ENCODE measurements around the gene ECE1. TPM values are rescaled to one million over a fixed set of nuclear protein-coding genes. Genes with fewer than 3 reads are reported as not detected.

Gene ECE1
- total RNA-seq, 1 experiment from 2014 or later: 192 TPM

GRCh38 chr1:21338573-21339355 is 48.5 kb upstream of the ECE1 start:
- no peak overlapping the region for H3K4me3 ChIP-seq (ENCODE audit: low read depth in 2 of 2, low read length in 2 of 2)
- POLR2A ChIA-PET: interaction anchor here (0.6 to 1.0 kb wide), 4 partner anchors 47 to 95 kb away, joined by 3 to 12 read pairs (median 4); no protein-coding TSS in a partner anchor
- ATAC-seq (peak; percentile 41), DNase-seq (ENCODE audit: low read depth, low spot score) (no peak)
- CTCF ChIA-PET: interaction anchor here (1.1 to 2.5 kb wide), 5 partner anchors 13 to 84 kb away, joined by 4 to 12 read pairs (median 5); no protein-coding TSS in a partner anchor
- TF ChIP-seq TCF7L2 (IDR thresholded peaks at IDR 0.05; ENCODE audit: low read depth, low read length) (no peak; the same call in 1 of the 2 replicates), SIN3A (IDR thresholded peaks at IDR 0.05; ENCODE audit: borderline replicate concordance, insufficient read depth, low read depth, low read length) (0 out of 2 replicates have a peak, but pooled peaks have one; percentile 50), CTCF (IDR thresholded peaks at IDR 0.05) (no peak), REST (IDR thresholded peaks at IDR 0.05; ENCODE audit: insufficient read depth in 1 of 2, low read depth in 2 of 2, low read length in 1 of 2) (no peak; a peak in 1 of 4 replicates), POLR2AphosphoS5 (IDR thresholded peaks at IDR 0.05; ENCODE audit: low read depth, low read length) (peak; percentile 68; the same call in 1 of the 2 replicates)
- H3K27me3 ChIP-seq (ENCODE audit: control insufficient read depth, insufficient read depth, low read length): no peaks in the 10 kb centered on the region
- peak overlapping the region; percentile 77 for H3K27ac ChIP-seq (ENCODE audit: low read length)
- no peaks in the 10 kb centered on the region for H3K36me3 ChIP-seq (ENCODE audit: control insufficient read depth, insufficient read depth, low read length)
- H3K4me1 ChIP-seq (ENCODE audit: control insufficient read depth, insufficient read depth, low read length): peaks cover 91% of the 10 kb centered on the region
- intact Hi-C loops (cut with micrococcal nuclease; ENCODE audit: unreplicated experiment) (loop anchor here (5.0 kb wide), 1 partner anchor 36 kb away; no protein-coding TSS in a partner anchor), in situ Hi-C loops (cut with HindIII; ENCODE audit: low pct_unique_long_range_greater_than_20kb, low sequenced_read_pairs) (no loop called here)
- BruUV-seq (replicated peaks): no TSS peak
- no peaks in the 10 kb centered on the region for H3K9me3 ChIP-seq (ENCODE audit: control insufficient read depth, insufficient read depth, low read depth, low read length)

- peaks cover 87% of the 10 kb centered on the region for H3K4me1 ChIP-seq (ENCODE audit: control insufficient read depth, insufficient read depth, low read length)
- no peak for DNase-seq (ENCODE audit: low read depth, low spot score)
- H3K27ac ChIP-seq (ENCODE audit: low read length): peak overlapping the region; percentile 77
- H3K36me3 ChIP-seq (ENCODE audit: control insufficient read depth, insufficient read depth, low read length): no peaks in the 10 kb centered on the region
- TF ChIP-seq TCF7L2 (IDR thresholded peaks at IDR 0.05; ENCODE audit: low read depth, low read length): no peak
- TF ChIP-seq CTCF (IDR thresholded peaks at IDR 0.05): no peak
- TF ChIP-seq POLR2AphosphoS5 (IDR thresholded peaks at IDR 0.05; ENCODE audit: low read depth, low read length): no peak
- TF ChIP-seq REST (IDR thresholded peaks at IDR 0.05; ENCODE audit: insufficient read depth in 1 of 2, low read depth in 2 of 2, low read length in 1 of 2): peak in 1 of 2 experiments; percentile 57; a peak in 2 of 4 replicates
- no peak for TF ChIP-seq SIN3A (IDR thresholded peaks at IDR 0.05; ENCODE audit: borderline replicate concordance, insufficient read depth, low read depth, low read length)
- no peak overlapping the region for H3K4me3 ChIP-seq (ENCODE audit: low read depth in 2 of 2, low read length in 2 of 2)
- no peaks in the 10 kb centered on the region for H3K27me3 ChIP-seq (ENCODE audit: control insufficient read depth, insufficient read depth, low read length)
- POLR2A ChIA-PET: interaction anchor here (0.6 to 1.0 kb wide), 4 partner anchors 46 to 95 kb away, joined by 3 to 12 read pairs (median 4); no protein-coding TSS in a partner anchor
- H3K9me3 ChIP-seq (ENCODE audit: control insufficient read depth, insufficient read depth, low read depth, low read length): no peaks in the 10 kb centered on the region
- no peak for ATAC-seq
- BruUV-seq (replicated peaks): no TSS peak
- intact Hi-C loops (cut with micrococcal nuclease; ENCODE audit: unreplicated experiment): loop anchor here (5.0 kb wide), 1 partner anchor 36 kb away; no protein-coding TSS in a partner anchor
- CTCF ChIA-PET: interaction anchor here (0.8 to 2.5 kb wide), 6 partner anchors 13 to 83 kb away, joined by 3 to 12 read pairs (median 4); no protein-coding TSS in a partner anchor
- in situ Hi-C loops (cut with HindIII; ENCODE audit: low pct_unique_long_range_greater_than_20kb, low sequenced_read_pairs): no loop called here
These were observed 47.8 kb upstream of the ECE1 start for GRCh38 chr1:21337928-21338572.
